HCT116 (cell line): ENCODE data around the gene MRPL34. TPM values are rescaled to one million over a fixed set of nuclear protein-coding genes. Genes with fewer than 3 reads are reported as not detected.

Experiments
- ATAC-seq: fragments of 200-7000 bp; cut with Tn5 transposase; 2 replicates; pipeline ENCODE4 v1.9.1; 2020; ENCODE audit warnings: mild to moderate bottlenecking, moderate library complexity
- BruUV-seq: library from RNA; stranded (reverse); fragments of 400-500 nt; replicated peaks from 2 replicates; lab custom pipeline; 2021; lab: Mats Ljungman, UMichigan
- CTCF ChIA-PET: fragments of 300-600 bp; sonication (Branson Sonifier 250); formaldehyde crosslinking; loops from one replicate; lab custom pipeline; 2021; ENCODE audit warnings: antibody characterized with exemption; lab: Charles Lee
- POLR2A ChIA-PET: fragments of 300-600, 350-600 bp; sonication (Branson Sonifier 250); formaldehyde crosslinking; loops from one replicate; lab custom pipeline; 2021; ENCODE audit warnings: antibody characterized with exemption; lab: Charles Lee
- RAD21 ChIA-PET, 2 experiments: fragments of 300-600 bp; sonication (Branson Sonifier 250); formaldehyde crosslinking; loops; one replicate each; lab custom pipeline; 2023; ENCODE audit warnings: low total read pairs in 2 of 2; ENCODE audit not compliant: uncharacterized antibody in 2 of 2, unreplicated experiment in 2 of 2, low non-redundant PET in 1 of 2; lab: Charles Lee
- DNase-seq: peaks from one replicate; pipeline ENCODE4 v3.0.0-alpha.2; 2010; ENCODE audit warnings: low read depth, low spot score
- H2AFZ ChIP-seq: fragments of 200-600 bp; shearing (Covaris generic), sonication (generic); 2 replicates; pipeline ENCODE4 v1.6.1; 2017; ENCODE audit warnings: low read depth, mixed run types, mixed read lengths, antibody characterized with exemption, low read length; ENCODE audit not compliant: poor library complexity, severe bottlenecking
- H3K27ac ChIP-seq: 2 replicates; pipeline ENCODE4 v1.5.1; 2012; ENCODE audit warnings: low read depth, low read length
- H3K27me3 ChIP-seq: fragments of 200-600 bp; sonication (generic); 2 replicates; pipeline ENCODE4 v1.6.1; 2016; ENCODE audit warnings: mixed run types, low read length, mixed read lengths; ENCODE audit not compliant: insufficient read depth
- H3K36me3 ChIP-seq, 2 experiments: fragments of 200-500 bp in 1 of 2; fragments of 200-600 bp in 1 of 2; sonication (Bioruptor generic) in 1 of 2; sonication (generic) in 1 of 2; 2 replicates each; pipeline versions ENCODE4 v1.5.1 to v1.6.1; 2014 to 2016; ENCODE audit warnings: low read length in 2 of 2, inconsistent platforms in 1 of 2, mixed read lengths in 1 of 2, mixed run types in 1 of 2; ENCODE audit not compliant: insufficient read depth in 2 of 2, control insufficient read depth in 1 of 2
- H3K4me1 ChIP-seq, 2 experiments: fragments of 200-600 bp in 1 of 2; sonication (generic) in 1 of 2; 2 replicates each; pipeline versions ENCODE4 v1.5.1 to v1.6.1; 2012 to 2017; ENCODE audit warnings: low read length in 2 of 2, inconsistent platforms in 1 of 2, mild to moderate bottlenecking in 1 of 2, mixed read lengths in 1 of 2, mixed run types in 1 of 2, moderate library complexity in 1 of 2; ENCODE audit not compliant: insufficient read depth in 2 of 2, control insufficient read depth in 1 of 2
- H3K4me2 ChIP-seq: fragments of 200-600 bp; sonication (generic); 2 replicates; pipeline ENCODE4 v1.6.1; 2017; ENCODE audit warnings: mixed run types, low read length, mixed read lengths
- H3K4me3 ChIP-seq, 2 experiments: fragments of 200-600 bp in 1 of 2; sonication (generic) in 1 of 2; replicated peaks in 1 of 2; 2 replicates each; pipeline ENCODE4 v1.5.1; 2011 to 2016; ENCODE audit warnings: low read length in 2 of 2, control low read depth in 1 of 2, low read depth in 1 of 2, mild to moderate bottlenecking in 1 of 2, mixed read lengths in 1 of 2, mixed run types in 1 of 2
- H3K79me2 ChIP-seq: fragments of 200-600 bp; sonication (generic); 2 replicates; pipeline ENCODE4 v1.6.1; 2017; ENCODE audit warnings: mild to moderate bottlenecking, mixed run types, low read length, moderate library complexity, mixed read lengths; ENCODE audit not compliant: insufficient read depth
- H3K9ac ChIP-seq: fragments of 200-600 bp; sonication (generic); 2 replicates; pipeline ENCODE4 v1.6.1; 2016; ENCODE audit warnings: low read length, mixed read lengths
- H3K9me2 ChIP-seq: fragments of 200-600 bp; sonication (generic), shearing (Covaris generic); 2 replicates; pipeline ENCODE4 v1.6.1; 2017; ENCODE audit warnings: mixed run types, mild to moderate bottlenecking, moderate library complexity; ENCODE audit not compliant: insufficient read depth
- H3K9me3 ChIP-seq, 2 experiments: fragments of 200-500 bp in 1 of 2; fragments of 200-600 bp in 1 of 2; sonication (Bioruptor generic) in 1 of 2; sonication (generic) in 1 of 2; 2 replicates each; pipeline ENCODE4 v1.6.1; 2014 to 2017; ENCODE audit warnings: low read length in 2 of 2, mixed read lengths in 2 of 2, inconsistent platforms in 1 of 2, low read depth in 1 of 2, mild to moderate bottlenecking in 1 of 2, mixed run types in 1 of 2, moderate library complexity in 1 of 2; ENCODE audit not compliant: control insufficient read depth in 1 of 2, insufficient read depth in 1 of 2
- H4K20me1 ChIP-seq: fragments of 200-600 bp; sonication (generic), shearing (Covaris generic); 2 replicates; pipeline ENCODE4 v1.6.1; 2017; ENCODE audit warnings: mixed run types, mild to moderate bottlenecking, moderate library complexity; ENCODE audit not compliant: insufficient read depth
- CBX3 ChIP-seq: IDR thresholded peaks from 2 replicates; pipeline ENCODE4 v1.6.1; 2012; ENCODE audit warnings: low read depth
- CTCF ChIP-seq, 3 experiments: fragments of 200-600 bp in 1 of 3; sonication (generic) in 1 of 3; IDR thresholded peaks in 2 of 3; conservative IDR thresholded peaks in 1 of 3; 2 replicates each; pipeline ENCODE4 v1.5.1; 2012 to 2017; ENCODE audit warnings: low read depth in 2 of 3, low read length in 2 of 3, antibody characterized with exemption in 1 of 3, borderline replicate concordance in 1 of 3, control low read depth in 1 of 3, mild to moderate bottlenecking in 1 of 3, mixed read lengths in 1 of 3, mixed run types in 1 of 3, moderate library complexity in 1 of 3; ENCODE audit not compliant: insufficient read depth in 1 of 3
- EZH2 ChIP-seq: fragments of 200-600 bp; sonication (generic); IDR thresholded peaks from 2 replicates; pipeline ENCODE4 v1.6.1; 2017; ENCODE audit warnings: antibody characterized with exemption, mixed run types
- MAX ChIP-seq: IDR thresholded peaks from 2 replicates; pipeline ENCODE4 v1.6.1; 2012
- POLR2A ChIP-seq: IDR thresholded peaks from 2 replicates; pipeline ENCODE4 v1.7.0; 2011; ENCODE audit warnings: borderline replicate concordance; ENCODE audit not compliant: insufficient read depth, insufficient read length; ENCODE audit errors: extremely low read depth
- POLR2AphosphoS5 ChIP-seq: IDR thresholded peaks from 2 replicates; pipeline ENCODE4 v1.6.1; 2011; ENCODE audit warnings: mild to moderate bottlenecking, low read depth, low read length, moderate library complexity
- RAD21 ChIP-seq: IDR thresholded peaks from 2 replicates; pipeline ENCODE4 v1.6.1; 2012; ENCODE audit warnings: low read depth, mild to moderate bottlenecking
- SP1 ChIP-seq: IDR thresholded peaks from 2 replicates; pipeline ENCODE4 v1.6.1; 2012; ENCODE audit warnings: low read depth
- SRF ChIP-seq: IDR thresholded peaks from 2 replicates; pipeline ENCODE4 v1.6.1; 2012; ENCODE audit warnings: low read depth
- YY1 ChIP-seq: IDR thresholded peaks from 2 replicates; pipeline ENCODE4 v1.6.1; 2011; ENCODE audit warnings: low read length, low read depth, moderate library complexity, mild to moderate bottlenecking; ENCODE audit not compliant: insufficient replicate concordance; ENCODE audit errors: extremely low read depth
- ZFX ChIP-seq: fragments of 450-650 bp; IDR thresholded peaks from 2 replicates; pipeline ENCODE4 v1.6.1; 2017
- ZNF274 ChIP-seq: fragments of 200-500 bp; sonication (Bioruptor generic); IDR thresholded peaks from 2 replicates; pipeline ENCODE4 v1.6.1; 2014; ENCODE audit warnings: mild to moderate bottlenecking, low read depth, low read length, inconsistent platforms
- intact Hi-C: fragments of 100-400 bp; cut with micrococcal nuclease; formaldehyde crosslinking; loops from 2 replicates; pipeline ENCODE4 v1.10.0; 2022
- total RNA-seq: library from RNA; stranded (reverse); gene quantifications from one replicate; pipeline ENCODE4 v1.2.1, GENCODE V29; 2021; ENCODE audit not compliant: unreplicated experiment

Gene MRPL34
- total RNA-seq, 1 experiment from 2014 or later, result 114 TPM

- Histone ChIP-seq H3K79me2 (peaks cover 10% of the 10 kb centered on the region), H3K36me3 (no peaks in the 10 kb centered on the region), H3K4me3 (no peak overlapping the region), H3K27ac (no peak overlapping the region), H3K9me3 (no peaks in the 10 kb centered on the region), H3K4me1 (peaks cover 13 to 42% of the 10 kb centered on the region in 2 experiments), H3K4me2 (no peak overlapping the region), H3K27me3 (no peaks in the 10 kb centered on the region), H4K20me1 (no peaks in the 10 kb centered on the region), H3K9ac (no peak overlapping the region), H2AFZ (no peak overlapping the region), H3K9me2 (no peaks in the 10 kb centered on the region)
- ChIA-PET RAD21 (no interaction called here), CTCF (interaction anchor here (1.5 kb wide), 1 partner anchor 16 kb away, joined by 4 read pairs; no protein-coding TSS in a partner anchor), POLR2A (no interaction called here)
- intact Hi-C loops, result no loop called here
- TF ChIP-seq EZH2 (no peak), SRF (no peak), SP1 (peak; percentile 48; the same call in 1 of the 2 replicates), YY1 (no peak)
- no TSS peak for BruUV-seq
- ATAC-seq, result peak; percentile 58
- DNase-seq, result peak; percentile 89
Measured at GRCh38 chr19:17289489-17289888, 16.2 kb upstream of the MRPL34 start.

GRCh38 chr19:17292301-17293074 lies 13.2 kb upstream of the MRPL34 start:
- H3K9me3 ChIP-seq, result no peaks in the 10 kb centered on the region; a peak in 1 of 4 replicates
- BruUV-seq, result TSS peak; percentile 49
- H3K27ac ChIP-seq, result peak overlapping the region; percentile 95
- no peaks in the 10 kb centered on the region for H4K20me1 ChIP-seq
- no peaks in the 10 kb centered on the region for H3K27me3 ChIP-seq
- peak overlapping the region; percentile 60 to 67 for H3K4me3 ChIP-seq
- intact Hi-C loops, result loop anchor here (1.0 to 2.0 kb wide), 2 partner anchors 16 to 94 kb away; partner anchors contain the start of gene DDA1
- DNase-seq, result peak; percentile 86
- ChIA-PET POLR2A (interaction anchor here (0.7 to 2.5 kb wide), 12 partner anchors 12 to 574 kb away, joined by 3 to 22 read pairs (median 4); partner anchors contain the start of genes ABHD8, BABAM1, DDA1 and MRPL34), RAD21 (interaction anchor here (0.7 to 1.0 kb wide), 2 partner anchors 13 to 284 kb away, joined by 3 to 7 read pairs; partner anchors contain the start of gene MRPL34 (in 1 of the 2)), CTCF (interaction anchor here (0.6 to 3.1 kb wide), 12 partner anchors 11 to 578 kb away, joined by 3 to 33 read pairs (median 5); partner anchors contain the start of genes ANKLE1, ANO8, DDA1 and MRPL34)
- peak overlapping the region; percentile 68 for H3K9ac ChIP-seq
- H3K36me3 ChIP-seq, result 0 out of 4 replicates have a peak, but pooled peaks cover 0 to 5% of the 10 kb centered on the region in 2 experiments
- TF ChIP-seq POLR2AphosphoS5, result peak; percentile 84
- TF ChIP-seq CTCF (IDR thresholded peaks at IDR 0.05 in 2 of 3, conservative IDR thresholded peaks at IDR 0.05 in 1 of 3; ENCODE audit: borderline replicate concordance in 1 of 3, insufficient read depth in 1 of 3, low read depth in 2 of 3, low read length in 2 of 3), result peak; percentile 65 to 88 (median 78)
- TF ChIP-seq SRF, result no peak
- TF ChIP-seq CBX3, result peak; percentile 43; the same call in 1 of the 2 replicates
- TF ChIP-seq RAD21, result peak; percentile 94
- peak; percentile 45 for TF ChIP-seq SP1
- TF ChIP-seq YY1, result peak; percentile 33
- TF ChIP-seq ZFX, result peak; percentile 68; the same call in 1 of the 2 replicates
- peak; percentile 83 for TF ChIP-seq POLR2A
- TF ChIP-seq ZNF274, result no peak
- no peak for TF ChIP-seq EZH2
- peak; percentile 95 for TF ChIP-seq MAX
- peaks cover 30% of the 10 kb centered on the region for H3K79me2 ChIP-seq
- peaks cover 20 to 52% of the 10 kb centered on the region in 2 experiments for H3K4me1 ChIP-seq
- H3K4me2 ChIP-seq, result peak overlapping the region; percentile 82
- H3K9me2 ChIP-seq, result no peaks in the 10 kb centered on the region
- peak; percentile 85 for ATAC-seq
- H2AFZ ChIP-seq, result no peak overlapping the region
